Activated CD4-positive, alpha-beta T cell treated with anti-CD3 and anti-CD28 coated beads for 24 hours (primary cell): ENCODE data around the gene CEP63.

Experiments
- DNase-seq, 2 donors: peaks; one replicate each; pipeline ENCODE4 v3.0.0-alpha.2; 2020; ENCODE audit warnings: low read depth in 2 of 2

CEP63 gene

GRCh38 chr3:134485718-134486576 lies at the start of gene CEP63, which contains the start of gene ANAPC13:
Gene CEP63 (plus strand): TSS chr3:134486057. CDS start chr3:134495321, 9,264 bp downstream.
Gene ANAPC13 (minus strand): TSS chr3:134485985. CDS start chr3:134482904, 3,081 bp downstream.
- DNase-seq = peak; percentile 85 to 87

GRCh38 chr3:134437211-134437752 lies 48.6 kb upstream of the CEP63 start:
- DNase-seq = no peak

GRCh38 chr3:134441321-134441720 lies 44.5 kb upstream of the CEP63 start:
- DNase-seq = no peak

- DNase-seq = no peak
Measured at GRCh38 chr3:134441821-134442220, 44.0 kb upstream of the CEP63 start.

- DNase-seq = no peak
Measured at GRCh38 chr3:134445095-134445494, 40.8 kb upstream of the CEP63 start.

- no peak for DNase-seq
Measured at GRCh38 chr3:134445636-134446035, 40.2 kb upstream of the CEP63 start.

- DNase-seq = no peak
Measured at GRCh38 chr3:134446800-134447199, 39.1 kb upstream of the CEP63 start.

- no peak for DNase-seq
Measured at GRCh38 chr3:134447351-134447750, 38.5 kb upstream of the CEP63 start.

- no peak for DNase-seq
Measured at GRCh38 chr3:134448664-134449063, 37.2 kb upstream of the CEP63 start.

GRCh38 chr3:134449277-134449676 lies 36.6 kb upstream of the CEP63 start:
- DNase-seq = peak in 1 of 2 donors; percentile 1

- DNase-seq = no peak
Measured at GRCh38 chr3:134449951-134450350, 35.9 kb upstream of the CEP63 start.

- no peak for DNase-seq
Measured at GRCh38 chr3:134453631-134454030, 32.2 kb upstream of the CEP63 start.

GRCh38 chr3:134457376-134458074 lies 28.3 kb upstream of the CEP63 start:
- no peak for DNase-seq

GRCh38 chr3:134458406-134458945 lies 27.4 kb upstream of the CEP63 start:
- no peak for DNase-seq

- no peak for DNase-seq
Measured at GRCh38 chr3:134459562-134459961, 26.3 kb upstream of the CEP63 start.

GRCh38 chr3:134460965-134461364 lies 24.9 kb upstream of the CEP63 start:
- no peak for DNase-seq

- no peak for DNase-seq
Measured at GRCh38 chr3:134462331-134462941, 23.4 kb upstream of the CEP63 start.

GRCh38 chr3:134463676-134464063 lies 22.2 kb upstream of the CEP63 start:
- DNase-seq = no peak

GRCh38 chr3:134464064-134464688 lies 21.7 kb upstream of the CEP63 start:
- DNase-seq = no peak

GRCh38 chr3:134464689-134465365 lies 21.0 kb upstream of the CEP63 start:
- DNase-seq = no peak

GRCh38 chr3:134466331-134466730 lies 19.5 kb upstream of the CEP63 start:
- DNase-seq = no peak
